HG03097 (cell line): ENCODE data around the gene TMED4.
"Not testable (repeated sequence)": the region's sequence is repeated elsewhere in the genome, so short reads cannot be mapped to it uniquely, and the experiment has no call there.

Experiments
- ATAC-seq: cut with Tn5 transposase; IDR thresholded peaks from one replicate; pipeline ENCODE4 v1.9.1; 2021; ENCODE audit not compliant: unreplicated experiment, low FRiP score

The TMED4 gene

GRCh38 chr7:44607141-44608068 lies 25.4 kb upstream of the TMED4 start:
- no peak for ATAC-seq

- ATAC-seq = peak; percentile 90
These were observed 24.5 kb upstream of the TMED4 start, which contains the start of gene OGDH for GRCh38 chr7:44606341-44607140. Gene OGDH (plus strand): TSS chr7:44606627. CDS start chr7:44624344, 17,717 bp downstream.

GRCh38 chr7:44604941-44605340 lies 22.9 kb upstream of the TMED4 start:
- ATAC-seq = no peak

GRCh38 chr7:44603193-44603592 lies 21.2 kb upstream of the TMED4 start:
- ATAC-seq = no peak

- ATAC-seq = no peak
These were observed 20.5 kb upstream of the TMED4 start for GRCh38 chr7:44602576-44602910.

GRCh38 chr7:44599222-44599621 lies 17.2 kb upstream of the TMED4 start:
- no peak for ATAC-seq

GRCh38 chr7:44597181-44597580 lies 15.2 kb upstream of the TMED4 start:
- ATAC-seq = not testable (repeated sequence)

- ATAC-seq = no peak
These were observed 14.1 kb upstream of the TMED4 start for GRCh38 chr7:44595934-44596635.

GRCh38 chr7:44590910-44591309 lies 8.9 kb upstream of the TMED4 start:
- no peak for ATAC-seq

GRCh38 chr7:44587843-44588711 lies 6.0 kb upstream of the TMED4 start:
- ATAC-seq = no peak

- no peak for ATAC-seq
These were observed 1.3 kb upstream of the TMED4 start for GRCh38 chr7:44583146-44583865.

- peak; percentile 25 for ATAC-seq
These were observed 819 bp downstream of the TMED4 start for GRCh38 chr7:44580945-44581878.

GRCh38 chr7:44576228-44576627 lies 5.8 kb downstream of the TMED4 start:
- ATAC-seq = no peak

GRCh38 chr7:44575054-44575453 lies 7.0 kb downstream of the TMED4 start:
- ATAC-seq = no peak

- ATAC-seq = no peak
These were observed 7.7 kb downstream of the TMED4 start for GRCh38 chr7:44574287-44574872.

GRCh38 chr7:44573464-44574286 lies 8.4 kb downstream of the TMED4 start, which contains the start of gene DDX56:
Gene DDX56 (minus strand): TSS chr7:44573908. CDS start chr7:44573895, 13 bp downstream.
- peak; percentile 86 for ATAC-seq

- ATAC-seq = no peak
These were observed 9.3 kb downstream of the TMED4 start for GRCh38 chr7:44572771-44573170.
